HCEC 1CT (cell line): ENCODE data around the gene COL5A1.

Source experiments
- DNase-seq: peaks from one replicate; pipeline ENCODE4 v3.0.0-alpha.2; 2017

Gene COL5A1

DNA sequence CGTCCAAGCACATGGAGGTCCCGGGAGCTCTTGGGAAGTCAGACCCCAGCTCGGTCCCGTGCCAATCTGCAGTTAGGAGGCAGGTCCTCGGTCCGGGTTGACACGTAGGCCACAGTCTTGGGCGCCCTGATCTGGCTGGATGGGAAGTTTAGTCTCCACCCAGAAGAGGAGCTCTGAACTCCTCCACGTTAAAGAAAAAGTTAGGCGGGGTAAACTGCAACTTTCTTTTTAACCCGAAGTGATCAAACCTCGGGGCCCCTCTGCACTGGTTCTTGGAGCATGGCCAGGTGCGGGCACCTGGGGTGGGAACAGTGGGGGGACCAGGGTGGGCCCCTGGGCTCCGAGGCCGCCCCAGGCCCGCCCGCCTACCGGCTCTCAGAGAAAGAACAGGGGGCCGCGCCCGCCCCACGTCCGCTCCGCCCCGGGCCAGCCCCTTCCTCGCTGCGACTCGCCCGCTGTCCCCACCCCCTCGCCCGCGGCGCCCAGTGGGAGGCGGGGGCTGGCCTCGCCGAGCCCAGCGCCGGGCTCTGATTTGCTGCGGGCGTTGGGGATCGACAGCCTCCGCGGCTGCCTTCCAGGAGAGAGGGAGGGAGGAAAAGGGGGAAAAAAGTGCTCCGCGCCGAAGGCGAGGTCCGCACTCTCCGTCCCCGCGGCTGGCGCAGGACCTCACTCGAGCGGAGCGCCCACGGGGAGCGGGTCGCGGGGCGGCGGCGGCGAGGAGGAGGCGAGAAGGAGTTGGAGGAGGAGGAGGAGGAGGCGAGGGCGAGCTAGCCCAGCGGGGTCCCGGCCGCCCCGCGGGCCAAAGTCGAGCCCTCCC, at the start of gene COL5A1:
Gene COL5A1, plus strand, starts transcription at position 631 of the 817 bp plus-strand sequence. CDS start 385 bp downstream, outside the sequence.
- DNase-seq, result peak; percentile 89

- DNase-seq, result peak; percentile 61
Measured at GRCh38 chr9:134592018-134592818, 49.4 kb upstream of the COL5A1 start.

GRCh38 chr9:134592819-134593200, 48.8 kb upstream of the COL5A1 start:
- DNase-seq, result no peak

DNA sequence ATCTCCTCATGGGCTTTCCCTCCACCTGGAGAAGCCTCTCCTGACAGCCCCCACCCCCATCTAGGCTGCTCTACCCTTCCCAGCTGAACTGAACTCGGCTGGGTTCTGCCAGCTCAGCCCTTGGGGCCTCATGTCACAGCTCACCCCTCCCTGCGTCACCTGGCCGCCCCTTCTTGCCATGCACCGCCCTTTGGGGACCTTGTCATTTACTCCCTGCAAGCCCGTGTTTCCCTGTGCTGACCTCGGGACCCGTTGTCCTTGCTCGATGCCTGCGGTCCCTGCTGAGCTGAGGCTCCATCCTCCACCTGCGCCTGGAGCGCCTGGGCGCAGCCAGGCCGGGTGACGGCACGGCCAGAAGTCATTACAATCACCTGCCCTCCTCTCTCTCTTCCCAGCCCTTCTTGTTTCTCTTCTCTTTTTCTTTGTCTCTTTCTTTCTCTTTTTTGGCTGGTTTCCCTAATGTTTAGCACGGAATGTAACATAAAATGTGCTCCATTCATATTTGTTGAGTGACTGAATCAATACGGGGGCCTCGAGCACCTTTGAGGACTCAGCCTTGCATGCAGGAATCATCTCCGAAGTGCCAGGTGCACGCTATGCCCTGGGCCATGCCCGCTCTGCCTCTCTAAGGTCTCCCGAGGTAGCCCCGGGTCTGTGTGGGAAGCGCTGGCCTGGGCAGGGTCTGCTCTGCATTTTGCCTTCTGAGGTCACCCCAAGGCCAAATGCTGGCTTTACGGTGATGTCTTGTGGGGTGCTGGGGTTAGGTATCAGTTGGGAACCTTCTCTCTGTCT, 48.1 kb upstream of the COL5A1 start:
- no peak for DNase-seq

DNA sequence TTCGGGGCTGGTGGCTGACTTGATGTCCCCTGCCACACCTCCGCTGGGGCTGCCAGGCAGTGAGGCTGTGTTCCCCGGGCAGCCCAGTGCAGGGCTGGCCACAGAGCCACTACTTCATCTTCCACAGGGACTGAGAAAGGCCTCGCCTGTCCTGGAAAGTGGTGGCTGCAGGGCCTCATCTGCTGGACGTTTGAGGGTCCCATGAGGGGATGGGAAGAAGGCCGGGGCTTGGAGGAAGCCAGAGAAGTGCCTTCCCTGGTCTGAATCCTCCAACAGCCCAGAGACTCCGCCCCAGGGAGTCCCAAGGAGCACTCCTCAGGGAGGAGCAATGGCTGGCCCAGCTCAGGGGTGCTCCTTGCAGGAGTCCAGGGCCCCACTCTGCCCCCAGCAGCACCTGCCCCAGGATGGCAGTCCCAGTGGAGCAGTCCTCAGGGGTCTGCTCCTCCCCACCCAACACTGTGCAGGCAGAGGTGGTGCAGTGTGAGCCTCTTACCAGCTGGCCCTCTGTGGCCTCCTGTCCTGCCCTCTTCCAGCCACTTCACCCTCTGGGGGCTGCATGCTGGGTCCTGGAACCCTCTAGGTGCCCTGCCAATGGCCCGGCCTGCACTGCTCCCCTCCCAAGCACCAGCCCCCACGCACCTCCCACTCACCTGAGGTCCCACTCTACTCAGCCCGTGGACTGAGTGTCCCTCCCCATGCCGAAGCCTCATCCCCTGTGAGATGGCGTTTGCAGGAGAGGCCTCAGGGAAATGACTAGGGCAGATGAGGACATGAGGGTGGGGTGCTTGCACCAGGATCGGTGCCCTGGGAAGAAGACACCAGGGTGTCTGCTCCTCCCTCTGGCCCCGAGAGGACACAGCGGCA, 47.3 kb upstream of the COL5A1 start:
- no peak for DNase-seq

DNA sequence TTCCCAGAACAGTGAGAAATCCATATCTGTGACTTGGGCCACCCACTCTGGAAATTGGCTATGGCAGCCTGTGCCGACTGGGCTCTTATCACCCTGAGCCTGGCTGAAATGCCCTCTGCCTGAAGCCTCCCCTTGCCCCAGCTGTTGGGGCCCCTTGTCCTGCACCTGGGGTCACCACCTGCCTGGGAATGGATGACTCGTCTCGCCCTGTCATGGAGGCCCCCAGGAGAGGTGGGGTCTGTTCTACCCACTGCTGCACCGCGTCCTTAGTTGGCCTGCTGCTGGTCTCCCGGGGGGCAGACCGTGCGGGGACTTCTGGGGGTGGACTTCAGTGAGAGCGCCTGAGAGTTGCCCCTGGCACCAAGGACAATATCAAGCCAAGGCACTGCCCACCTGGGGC, 46.6 kb upstream of the COL5A1 start:
- no peak for DNase-seq

GRCh38 chr9:134597041-134597913, 44.3 kb upstream of the COL5A1 start:
- no peak for DNase-seq

DNA sequence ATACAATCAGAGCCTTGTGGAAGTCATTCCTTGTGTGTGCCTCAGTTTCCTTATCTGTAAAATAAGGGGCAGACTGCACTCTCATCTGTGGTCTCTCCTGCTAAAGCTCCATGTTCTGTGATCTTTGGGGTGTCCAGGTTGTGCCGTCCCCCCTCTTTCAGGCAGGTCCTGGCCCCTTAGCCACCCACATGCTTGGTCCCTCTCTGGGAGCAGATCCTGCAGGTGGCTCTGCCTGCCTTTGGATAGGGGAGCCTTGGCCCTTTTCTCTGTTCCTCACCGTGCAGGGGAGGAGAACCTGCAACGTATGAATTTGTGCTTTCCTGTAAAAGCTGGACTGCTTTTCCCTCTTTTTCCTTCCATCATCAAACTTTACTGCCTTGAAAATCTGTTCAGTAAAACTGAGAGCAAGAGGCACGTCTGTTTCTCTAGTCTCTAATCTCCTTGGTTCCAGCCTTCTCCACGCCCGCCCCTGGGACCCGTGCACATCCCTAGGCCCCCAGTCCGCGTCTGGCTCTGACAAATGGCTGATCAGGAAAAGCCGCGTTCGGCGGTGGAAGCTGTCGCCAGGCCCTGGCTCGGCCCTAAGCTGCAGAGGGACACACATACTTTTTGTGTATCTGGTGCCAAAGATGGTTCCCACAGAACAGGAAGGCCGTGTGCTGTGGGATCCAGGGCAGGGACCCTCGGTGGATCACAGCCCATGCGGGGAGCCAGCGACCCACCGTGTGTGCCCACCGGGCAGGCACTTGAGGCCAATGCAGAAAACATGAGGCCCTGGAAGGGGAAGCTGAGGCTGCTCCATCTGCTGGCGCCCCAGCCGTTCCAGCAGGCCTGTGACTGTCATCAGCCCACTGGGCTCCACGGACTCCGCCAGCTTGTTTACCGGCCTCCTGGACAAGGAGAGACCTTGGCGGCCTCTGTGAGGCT, 43.4 kb upstream of the COL5A1 start:
- no peak for DNase-seq

DNA sequence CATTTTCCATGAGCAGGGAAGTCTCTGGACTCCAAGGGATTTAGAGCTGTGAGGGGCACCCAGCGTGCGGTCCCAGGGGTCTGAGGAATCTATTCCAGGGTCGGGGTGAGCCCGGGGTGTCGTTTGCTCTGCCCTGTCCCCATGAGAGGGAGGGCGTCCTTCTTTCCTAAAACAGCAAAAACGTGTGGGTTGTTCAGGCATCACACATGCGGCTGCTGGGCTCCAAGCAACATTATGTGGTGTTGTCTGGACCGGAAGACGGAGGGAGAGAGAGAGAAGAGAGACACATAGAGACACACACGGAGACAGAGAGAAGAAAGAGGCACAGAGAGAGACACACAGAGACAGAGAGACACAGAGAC, 42.7 kb upstream of the COL5A1 start:
- no peak for DNase-seq

- DNase-seq, result no peak
Measured at GRCh38 chr9:134600371-134600770, 41.2 kb upstream of the COL5A1 start.

- DNase-seq, result no peak
Measured at GRCh38 chr9:134600836-134601638, 40.6 kb upstream of the COL5A1 start.

DNA sequence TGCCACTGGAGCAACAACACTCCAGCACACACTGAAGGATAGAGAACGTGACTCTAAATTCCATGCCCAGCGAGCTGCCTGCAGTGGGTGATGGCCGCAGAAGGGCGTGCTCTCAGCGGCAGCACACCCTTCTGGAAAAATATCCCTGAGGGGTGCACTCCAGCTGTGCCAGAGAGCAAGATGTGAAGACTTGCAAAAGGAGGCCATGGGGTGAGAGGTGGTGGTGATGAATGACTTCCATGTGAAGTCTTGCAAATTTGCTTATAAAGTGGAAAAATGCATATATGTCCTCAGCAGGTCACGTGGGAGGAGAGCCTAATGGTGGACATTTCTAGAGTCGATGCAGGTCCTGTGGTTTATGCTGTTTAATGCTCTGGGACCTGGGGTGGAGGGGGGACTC, 39.8 kb upstream of the COL5A1 start:
- DNase-seq, result no peak

GRCh38 chr9:134602547-134603362, 38.8 kb upstream of the COL5A1 start:
- peak; percentile 89 for DNase-seq

DNA sequence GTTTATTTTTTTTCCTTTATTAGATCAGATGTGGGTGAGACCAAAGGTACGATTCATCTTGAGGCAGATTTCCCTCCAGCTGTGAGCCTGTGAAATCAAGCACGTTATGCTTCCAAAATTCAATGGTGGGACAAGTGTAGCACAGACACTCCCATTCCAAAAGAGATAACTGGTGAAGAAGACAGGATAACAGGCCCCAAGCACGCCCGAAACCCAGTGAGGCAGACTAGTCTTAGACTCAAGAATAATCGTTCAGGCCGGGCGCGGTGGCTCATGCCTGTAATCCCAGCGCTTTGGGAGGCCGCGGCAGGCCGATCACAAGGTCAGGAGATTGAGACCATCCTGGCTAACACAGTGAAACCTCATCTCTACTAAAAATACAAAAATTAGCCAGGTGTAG, 36.8 kb upstream of the COL5A1 start:
- DNase-seq, result no peak

GRCh38 chr9:134605351-134605965, 36.1 kb upstream of the COL5A1 start:
- no peak for DNase-seq

DNA sequence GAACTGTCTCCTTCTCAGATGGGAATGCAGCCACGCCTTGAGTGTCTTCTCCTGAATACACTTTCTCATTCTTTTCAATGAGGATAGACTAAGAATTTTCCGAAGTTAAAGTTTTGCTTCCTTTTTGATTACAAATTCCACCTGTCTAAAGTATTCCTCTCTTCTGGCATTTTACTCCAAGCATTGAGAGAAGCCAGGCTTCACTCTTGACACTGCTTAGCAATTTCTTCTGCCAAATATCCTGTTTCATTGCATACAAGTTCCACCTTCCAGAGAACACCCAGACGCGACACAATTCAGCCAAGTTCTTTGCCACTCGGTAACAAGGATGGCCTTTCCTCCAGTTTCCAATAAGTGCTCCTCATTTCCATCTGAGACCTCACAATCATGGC, 35.6 kb upstream of the COL5A1 start:
- no peak for DNase-seq

GRCh38 chr9:134606951-134607731, 34.5 kb upstream of the COL5A1 start:
- DNase-seq, result no peak
